HCT116 (cell line): ENCODE measurements around the gene IL17REL. TPM values are rescaled to one million over a fixed set of nuclear protein-coding genes. Genes with fewer than 3 reads are reported as not detected.

Experiments
- ATAC-seq: fragments of 200-7000 bp; cut with Tn5 transposase; 2 replicates; pipeline ENCODE4 v1.9.1; 2020; ENCODE audit warnings: mild to moderate bottlenecking, moderate library complexity
- BruUV-seq: library from RNA; stranded (reverse); fragments of 400-500 nt; replicated peaks from 2 replicates; lab custom pipeline; 2021; lab: Mats Ljungman, UMichigan
- CTCF ChIA-PET: fragments of 300-600 bp; sonication (Branson Sonifier 250); formaldehyde crosslinking; loops from one replicate; lab custom pipeline; 2021; ENCODE audit warnings: antibody characterized with exemption; lab: Charles Lee
- POLR2A ChIA-PET: fragments of 300-600, 350-600 bp; sonication (Branson Sonifier 250); formaldehyde crosslinking; loops from one replicate; lab custom pipeline; 2021; ENCODE audit warnings: antibody characterized with exemption; lab: Charles Lee
- RAD21 ChIA-PET, 2 experiments: fragments of 300-600 bp; sonication (Branson Sonifier 250); formaldehyde crosslinking; loops; one replicate each; lab custom pipeline; 2023; ENCODE audit warnings: low total read pairs in 2 of 2; ENCODE audit not compliant: uncharacterized antibody in 2 of 2, unreplicated experiment in 2 of 2, low non-redundant PET in 1 of 2; lab: Charles Lee
- DNase-seq: peaks from one replicate; pipeline ENCODE4 v3.0.0-alpha.2; 2010; ENCODE audit warnings: low read depth, low spot score
- H2AFZ ChIP-seq: fragments of 200-600 bp; shearing (Covaris generic), sonication (generic); 2 replicates; pipeline ENCODE4 v1.6.1; 2017; ENCODE audit warnings: low read depth, mixed run types, mixed read lengths, antibody characterized with exemption, low read length; ENCODE audit not compliant: poor library complexity, severe bottlenecking
- H3K27ac ChIP-seq: 2 replicates; pipeline ENCODE4 v1.5.1; 2012; ENCODE audit warnings: low read depth, low read length
- H3K27me3 ChIP-seq: fragments of 200-600 bp; sonication (generic); 2 replicates; pipeline ENCODE4 v1.6.1; 2016; ENCODE audit warnings: mixed run types, low read length, mixed read lengths; ENCODE audit not compliant: insufficient read depth
- H3K36me3 ChIP-seq, 2 experiments: fragments of 200-500 bp in 1 of 2; fragments of 200-600 bp in 1 of 2; sonication (Bioruptor generic) in 1 of 2; sonication (generic) in 1 of 2; 2 replicates each; pipeline versions ENCODE4 v1.5.1 to v1.6.1; 2014 to 2016; ENCODE audit warnings: low read length in 2 of 2, inconsistent platforms in 1 of 2, mixed read lengths in 1 of 2, mixed run types in 1 of 2; ENCODE audit not compliant: insufficient read depth in 2 of 2, control insufficient read depth in 1 of 2
- H3K4me1 ChIP-seq, 2 experiments: fragments of 200-600 bp in 1 of 2; sonication (generic) in 1 of 2; 2 replicates each; pipeline versions ENCODE4 v1.5.1 to v1.6.1; 2012 to 2017; ENCODE audit warnings: low read length in 2 of 2, inconsistent platforms in 1 of 2, mild to moderate bottlenecking in 1 of 2, mixed read lengths in 1 of 2, mixed run types in 1 of 2, moderate library complexity in 1 of 2; ENCODE audit not compliant: insufficient read depth in 2 of 2, control insufficient read depth in 1 of 2
- H3K4me2 ChIP-seq: fragments of 200-600 bp; sonication (generic); 2 replicates; pipeline ENCODE4 v1.6.1; 2017; ENCODE audit warnings: mixed run types, low read length, mixed read lengths
- H3K4me3 ChIP-seq, 2 experiments: fragments of 200-600 bp in 1 of 2; sonication (generic) in 1 of 2; replicated peaks in 1 of 2; 2 replicates each; pipeline ENCODE4 v1.5.1; 2011 to 2016; ENCODE audit warnings: low read length in 2 of 2, control low read depth in 1 of 2, low read depth in 1 of 2, mild to moderate bottlenecking in 1 of 2, mixed read lengths in 1 of 2, mixed run types in 1 of 2
- H3K79me2 ChIP-seq: fragments of 200-600 bp; sonication (generic); 2 replicates; pipeline ENCODE4 v1.6.1; 2017; ENCODE audit warnings: mild to moderate bottlenecking, mixed run types, low read length, moderate library complexity, mixed read lengths; ENCODE audit not compliant: insufficient read depth
- H3K9ac ChIP-seq: fragments of 200-600 bp; sonication (generic); 2 replicates; pipeline ENCODE4 v1.6.1; 2016; ENCODE audit warnings: low read length, mixed read lengths
- H3K9me2 ChIP-seq: fragments of 200-600 bp; sonication (generic), shearing (Covaris generic); 2 replicates; pipeline ENCODE4 v1.6.1; 2017; ENCODE audit warnings: mixed run types, mild to moderate bottlenecking, moderate library complexity; ENCODE audit not compliant: insufficient read depth
- H3K9me3 ChIP-seq, 2 experiments: fragments of 200-500 bp in 1 of 2; fragments of 200-600 bp in 1 of 2; sonication (Bioruptor generic) in 1 of 2; sonication (generic) in 1 of 2; 2 replicates each; pipeline ENCODE4 v1.6.1; 2014 to 2017; ENCODE audit warnings: low read length in 2 of 2, mixed read lengths in 2 of 2, inconsistent platforms in 1 of 2, low read depth in 1 of 2, mild to moderate bottlenecking in 1 of 2, mixed run types in 1 of 2, moderate library complexity in 1 of 2; ENCODE audit not compliant: control insufficient read depth in 1 of 2, insufficient read depth in 1 of 2
- H4K20me1 ChIP-seq: fragments of 200-600 bp; sonication (generic), shearing (Covaris generic); 2 replicates; pipeline ENCODE4 v1.6.1; 2017; ENCODE audit warnings: mixed run types, mild to moderate bottlenecking, moderate library complexity; ENCODE audit not compliant: insufficient read depth
- CBX3 ChIP-seq: IDR thresholded peaks from 2 replicates; pipeline ENCODE4 v1.6.1; 2012; ENCODE audit warnings: low read depth
- CEBPB ChIP-seq: IDR thresholded peaks from 2 replicates; pipeline ENCODE4 v1.6.1; 2012; ENCODE audit warnings: low read depth
- CTCF ChIP-seq, 3 experiments: fragments of 200-600 bp in 1 of 3; sonication (generic) in 1 of 3; IDR thresholded peaks in 2 of 3; conservative IDR thresholded peaks in 1 of 3; 2 replicates each; pipeline ENCODE4 v1.5.1; 2012 to 2017; ENCODE audit warnings: low read depth in 2 of 3, low read length in 2 of 3, antibody characterized with exemption in 1 of 3, borderline replicate concordance in 1 of 3, control low read depth in 1 of 3, mild to moderate bottlenecking in 1 of 3, mixed read lengths in 1 of 3, mixed run types in 1 of 3, moderate library complexity in 1 of 3; ENCODE audit not compliant: insufficient read depth in 1 of 3
- ELF1 ChIP-seq: IDR thresholded peaks from 2 replicates; pipeline ENCODE4 v1.6.1; 2012; ENCODE audit warnings: low read depth, borderline replicate concordance
- EZH2 ChIP-seq: fragments of 200-600 bp; sonication (generic); IDR thresholded peaks from 2 replicates; pipeline ENCODE4 v1.6.1; 2017; ENCODE audit warnings: antibody characterized with exemption, mixed run types
- EZH2phosphoT487 ChIP-seq: fragments of 200-600 bp; IDR thresholded peaks from 2 replicates; pipeline ENCODE4 v1.6.1; 2018; ENCODE audit warnings: antibody characterized with exemption, borderline replicate concordance
- FOSL1 ChIP-seq: IDR thresholded peaks from 2 replicates; pipeline ENCODE4 v1.6.1; 2012; ENCODE audit warnings: low read depth
- REST ChIP-seq: IDR thresholded peaks from 2 replicates; pipeline ENCODE4 v1.6.1; 2012; ENCODE audit warnings: low read depth
- SP1 ChIP-seq: IDR thresholded peaks from 2 replicates; pipeline ENCODE4 v1.6.1; 2012; ENCODE audit warnings: low read depth
- TCF7L2 ChIP-seq: IDR thresholded peaks from 2 replicates; pipeline ENCODE4 v1.7.0; 2011; ENCODE audit warnings: borderline replicate concordance, inconsistent platforms; ENCODE audit not compliant: insufficient read depth, insufficient read length; ENCODE audit errors: extremely low read depth
- ZFX ChIP-seq: fragments of 450-650 bp; IDR thresholded peaks from 2 replicates; pipeline ENCODE4 v1.6.1; 2017
- ZNF274 ChIP-seq: fragments of 200-500 bp; sonication (Bioruptor generic); IDR thresholded peaks from 2 replicates; pipeline ENCODE4 v1.6.1; 2014; ENCODE audit warnings: mild to moderate bottlenecking, low read depth, low read length, inconsistent platforms
- intact Hi-C: fragments of 100-400 bp; cut with micrococcal nuclease; formaldehyde crosslinking; loops from 2 replicates; pipeline ENCODE4 v1.10.0; 2022
- total RNA-seq: library from RNA; stranded (reverse); gene quantifications from one replicate; pipeline ENCODE4 v1.2.1, GENCODE V29; 2021; ENCODE audit not compliant: unreplicated experiment
- TF ChIP-seq, protein P1 (sequence below): IDR thresholded peaks from 2 replicates; pipeline ENCODE4 v1.6.1; 2011; ENCODE audit warnings: mild to moderate bottlenecking, low read length, moderate library complexity; ENCODE audit not compliant: insufficient replicate concordance; ENCODE audit errors: extremely low read depth
- TF ChIP-seq, protein P2 (sequence below): IDR thresholded peaks from 2 replicates; pipeline ENCODE4 v1.6.1; 2012

Gene IL17REL
- total RNA-seq, 1 experiment from 2014 or later = not detected

DNA sequence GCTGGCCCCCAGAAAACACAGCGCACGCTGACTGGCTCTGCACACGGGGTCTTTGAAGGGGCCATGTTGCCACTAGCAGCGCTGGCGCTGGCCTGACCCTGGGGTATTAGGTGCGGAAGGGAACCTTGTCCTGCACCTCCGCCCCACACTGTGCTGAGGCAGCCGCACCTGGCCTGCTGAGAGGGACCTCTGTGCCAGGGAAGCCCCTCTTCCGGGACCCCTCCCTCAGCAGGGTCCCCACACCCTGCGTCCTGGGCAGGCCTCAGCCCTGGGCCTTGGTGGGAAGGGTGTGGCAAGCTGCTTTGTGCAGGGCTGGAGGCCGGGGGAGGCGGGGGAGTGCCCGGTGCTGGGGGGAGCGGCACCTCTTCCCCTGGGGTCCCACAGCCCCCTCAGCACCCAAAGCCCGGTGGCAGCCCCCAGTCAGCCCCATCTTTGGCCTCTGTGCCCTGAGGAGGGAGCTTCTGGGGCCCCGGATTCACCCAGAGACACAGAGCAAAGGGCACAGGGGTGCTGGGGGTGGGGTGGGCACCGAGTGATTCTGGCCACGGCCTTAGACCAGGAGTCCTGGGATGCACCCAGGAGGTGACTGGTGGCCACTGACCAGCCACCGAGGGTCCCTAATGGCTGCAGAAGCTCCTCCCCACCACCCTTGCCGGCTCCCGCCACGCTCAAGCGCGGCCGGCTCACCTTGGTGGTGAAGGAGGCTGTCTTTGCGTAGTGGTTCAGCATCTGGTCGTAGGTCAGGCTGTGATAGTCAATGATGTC, 34.1 kb upstream of the IL17REL start (continued):
- TF ChIP-seq, protein P1, sequence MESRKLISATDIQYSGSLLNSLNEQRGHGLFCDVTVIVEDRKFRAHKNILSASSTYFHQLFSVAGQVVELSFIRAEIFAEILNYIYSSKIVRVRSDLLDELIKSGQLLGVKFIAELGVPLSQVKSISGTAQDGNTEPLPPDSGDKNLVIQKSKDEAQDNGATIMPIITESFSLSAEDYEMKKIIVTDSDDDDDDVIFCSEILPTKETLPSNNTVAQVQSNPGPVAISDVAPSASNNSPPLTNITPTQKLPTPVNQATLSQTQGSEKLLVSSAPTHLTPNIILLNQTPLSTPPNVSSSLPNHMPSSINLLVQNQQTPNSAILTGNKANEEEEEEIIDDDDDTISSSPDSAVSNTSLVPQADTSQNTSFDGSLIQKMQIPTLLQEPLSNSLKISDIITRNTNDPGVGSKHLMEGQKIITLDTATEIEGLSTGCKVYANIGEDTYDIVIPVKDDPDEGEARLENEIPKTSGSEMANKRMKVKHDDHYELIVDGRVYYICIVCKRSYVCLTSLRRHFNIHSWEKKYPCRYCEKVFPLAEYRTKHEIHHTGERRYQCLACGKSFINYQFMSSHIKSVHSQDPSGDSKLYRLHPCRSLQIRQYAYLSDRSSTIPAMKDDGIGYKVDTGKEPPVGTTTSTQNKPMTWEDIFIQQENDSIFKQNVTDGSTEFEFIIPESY = no peak
- TF ChIP-seq TCF7L2 (no peak), EZH2phosphoT487 (no peak), ZFX (no peak), CEBPB (no peak)

DNA sequence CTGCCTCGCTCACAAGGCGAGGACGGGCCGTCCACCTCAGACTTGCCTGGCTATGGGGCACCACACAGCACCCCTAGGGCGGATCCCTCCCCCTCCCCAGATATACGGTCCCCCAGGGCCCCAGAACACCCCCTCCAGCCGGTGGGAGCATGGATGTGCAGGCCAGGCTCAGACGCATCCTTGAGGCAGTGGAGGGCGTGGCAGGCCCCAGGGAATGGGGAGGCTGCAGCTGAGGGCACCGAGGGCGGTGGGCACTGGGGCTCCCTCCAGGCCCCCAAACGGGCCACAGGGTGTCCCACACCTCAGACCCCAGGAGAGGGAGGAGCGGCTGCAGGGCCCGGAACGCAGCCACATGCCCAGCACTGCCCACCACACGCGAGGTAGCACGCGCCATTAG, 33.5 kb upstream of the IL17REL start:
- no peak overlapping the region for H3K4me2 ChIP-seq
- RAD21 ChIA-PET = no interaction called here
- TF ChIP-seq EZH2 (no peak), FOSL1 (no peak), REST (no peak), ZFX (no peak), SP1 (no peak), ELF1 (no peak), ZNF274 (no peak), CEBPB (no peak), CTCF (IDR thresholded peaks at IDR 0.05 in 2 of 3, conservative IDR thresholded peaks at IDR 0.05 in 1 of 3; ENCODE audit: borderline replicate concordance in 1 of 3, insufficient read depth in 1 of 3, low read depth in 2 of 3, low read length in 2 of 3) (no peak), CBX3 (no peak)
- TF ChIP-seq, protein P1 = no peak
- TF ChIP-seq, protein P2, sequence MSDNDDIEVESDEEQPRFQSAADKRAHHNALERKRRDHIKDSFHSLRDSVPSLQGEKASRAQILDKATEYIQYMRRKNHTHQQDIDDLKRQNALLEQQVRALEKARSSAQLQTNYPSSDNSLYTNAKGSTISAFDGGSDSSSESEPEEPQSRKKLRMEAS = no peak

More for the DNA sequence above, 33.5 kb upstream of the IL17REL start:
- no peak overlapping the region for H2AFZ ChIP-seq
- DNase-seq (no peak), ATAC-seq (no peak)
- no peaks in the 10 kb centered on the region for H3K27me3 ChIP-seq
- BruUV-seq = no TSS peak
- no peaks in the 10 kb centered on the region for H3K9me2 ChIP-seq
- no peaks in the 10 kb centered on the region for H3K79me2 ChIP-seq
- intact Hi-C loops = no loop called here
- CTCF ChIA-PET = no interaction called here
- POLR2A ChIA-PET = no interaction called here
- H3K4me1 ChIP-seq = no peaks in the 10 kb centered on the region
- H3K27ac ChIP-seq = no peak overlapping the region
- no peak overlapping the region for H3K9ac ChIP-seq
- no peaks in the 10 kb centered on the region for H3K9me3 ChIP-seq
- H3K36me3 ChIP-seq = no peaks in the 10 kb centered on the region
- no peak overlapping the region for H3K4me3 ChIP-seq
- H4K20me1 ChIP-seq = no peaks in the 10 kb centered on the region
